ENCODE measurements around the gene TAF4B.
"Not testable (repeated sequence)": the region's sequence is repeated elsewhere in the genome, so short reads cannot be mapped to it uniquely, and the experiment has no call there.

Gene TAF4B

GRCh38 chr18:26432651-26433424 lies 206.6 kb downstream of the TAF4B start:
- no peak for DNase-seq

- no peak for DNase-seq
Observed at GRCh38 chr18:26434887-26435286, 208.6 kb downstream of the TAF4B start.

- no peak for DNase-seq
Observed at GRCh38 chr18:26435415-26436095, 209.3 kb downstream of the TAF4B start.

GRCh38 chr18:26436176-26437051 lies 210.2 kb downstream of the TAF4B start:
- no peak for DNase-seq

GRCh38 chr18:26437634-26438033 lies 211.4 kb downstream of the TAF4B start:
- DNase-seq: not testable (repeated sequence)

- DNase-seq: peak; percentile 89
Observed at GRCh38 chr18:26438980-26439379, 212.7 kb downstream of the TAF4B start.

GRCh38 chr18:26439537-26439936 lies 213.3 kb downstream of the TAF4B start:
- DNase-seq: no peak

GRCh38 chr18:26440644-26441043 lies 214.4 kb downstream of the TAF4B start:
- no peak for DNase-seq
